Measurements from ENCODE around the gene MED15. TPM values are rescaled to one million over a fixed set of nuclear protein-coding genes. Genes with fewer than 3 reads are reported as not detected.
"Not testable (repeated sequence)": the region's sequence is repeated elsewhere in the genome, so short reads cannot be mapped to it uniquely, and the experiment has no call there.

The MED15 gene
- total RNA-seq, 4 donors from 2014 or later, result 36.5 to 90.5 (median 57.2) TPM

DNA sequence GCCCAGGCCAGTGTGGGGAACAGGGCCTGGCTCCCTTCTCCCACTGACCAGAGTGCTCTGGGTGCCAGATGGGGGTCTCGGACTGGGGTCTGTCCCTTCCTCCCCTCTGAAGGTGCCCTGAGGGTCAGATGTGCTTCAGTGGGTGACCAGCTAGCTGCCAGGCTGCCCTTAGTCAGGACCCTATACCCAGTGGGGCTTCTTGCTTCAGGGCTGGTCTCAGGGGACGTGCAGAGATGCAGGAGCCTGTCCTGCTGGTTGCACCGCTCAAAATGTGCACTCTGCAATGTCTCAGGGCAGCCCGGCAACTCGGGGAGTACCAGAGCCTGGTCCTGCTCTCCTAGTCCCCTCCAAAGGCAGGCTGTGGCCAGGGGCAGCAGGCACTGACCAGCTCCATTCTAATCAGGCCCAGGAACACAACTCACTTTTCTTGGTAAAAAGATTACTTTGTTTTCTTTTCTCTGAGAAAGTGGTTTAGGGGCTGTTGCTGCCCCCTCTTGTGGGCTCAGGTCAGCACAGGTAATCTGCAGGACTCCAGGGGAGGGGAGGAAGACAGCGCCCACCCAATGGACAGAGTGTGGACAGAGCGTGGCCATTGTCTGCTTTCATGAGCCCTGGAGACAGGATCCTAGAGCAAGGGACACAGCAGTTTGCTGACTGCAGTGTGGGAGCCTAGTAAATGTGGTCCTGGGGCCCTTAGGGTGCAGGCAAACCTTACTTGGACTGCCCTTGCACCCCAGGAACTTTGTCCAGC lies 80.9 kb downstream of the MED15 start:
- DNase-seq (ENCODE audit: low spot score) (no peak), ATAC-seq (ENCODE audit: low FRiP score) (no peak)
- TF ChIP-seq, protein P1, sequence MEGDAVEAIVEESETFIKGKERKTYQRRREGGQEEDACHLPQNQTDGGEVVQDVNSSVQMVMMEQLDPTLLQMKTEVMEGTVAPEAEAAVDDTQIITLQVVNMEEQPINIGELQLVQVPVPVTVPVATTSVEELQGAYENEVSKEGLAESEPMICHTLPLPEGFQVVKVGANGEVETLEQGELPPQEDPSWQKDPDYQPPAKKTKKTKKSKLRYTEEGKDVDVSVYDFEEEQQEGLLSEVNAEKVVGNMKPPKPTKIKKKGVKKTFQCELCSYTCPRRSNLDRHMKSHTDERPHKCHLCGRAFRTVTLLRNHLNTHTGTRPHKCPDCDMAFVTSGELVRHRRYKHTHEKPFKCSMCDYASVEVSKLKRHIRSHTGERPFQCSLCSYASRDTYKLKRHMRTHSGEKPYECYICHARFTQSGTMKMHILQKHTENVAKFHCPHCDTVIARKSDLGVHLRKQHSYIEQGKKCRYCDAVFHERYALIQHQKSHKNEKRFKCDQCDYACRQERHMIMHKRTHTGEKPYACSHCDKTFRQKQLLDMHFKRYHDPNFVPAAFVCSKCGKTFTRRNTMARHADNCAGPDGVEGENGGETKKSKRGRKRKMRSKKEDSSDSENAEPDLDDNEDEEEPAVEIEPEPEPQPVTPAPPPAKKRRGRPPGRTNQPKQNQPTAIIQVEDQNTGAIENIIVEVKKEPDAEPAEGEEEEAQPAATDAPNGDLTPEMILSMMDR (IDR thresholded peaks at IDR 0.05), result no peak

DNA sequence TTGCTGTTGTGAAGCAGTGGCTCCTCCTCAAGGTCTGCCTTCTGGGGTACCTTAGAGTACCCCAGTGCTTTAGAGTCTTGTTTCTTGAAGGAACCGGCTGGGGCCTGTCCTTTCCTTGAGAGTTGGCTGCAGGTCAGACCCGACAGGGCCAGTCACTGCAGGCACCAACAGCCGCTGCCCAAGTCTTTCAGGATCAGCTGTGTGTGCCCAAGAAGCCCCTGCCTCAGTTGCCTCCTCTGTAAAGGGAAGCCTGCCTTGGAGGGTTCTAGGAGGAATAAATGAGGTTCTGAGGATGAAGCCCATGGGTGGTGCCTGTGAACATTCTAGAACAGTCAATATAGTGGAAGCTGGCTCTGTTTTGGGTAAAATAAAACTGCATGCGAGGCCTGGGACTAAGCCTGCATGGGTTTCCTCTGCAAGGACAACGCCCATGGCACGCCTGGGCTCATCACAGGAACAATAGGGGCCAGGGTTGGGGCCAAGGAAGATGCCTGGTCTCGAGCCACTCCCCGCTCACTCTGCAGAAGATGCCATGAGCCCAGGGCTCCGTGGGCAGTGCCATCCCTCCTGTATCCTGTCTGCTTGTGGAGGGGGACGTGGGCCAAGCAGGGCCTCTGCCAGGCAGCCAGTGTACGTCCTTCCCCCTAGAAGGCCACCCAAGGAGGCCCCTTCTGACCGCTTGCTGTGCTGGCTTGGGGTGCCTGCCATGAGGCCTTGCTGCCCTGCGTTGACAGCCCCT lies 81.6 kb downstream of the MED15 start:
- DNase-seq (ENCODE audit: low spot score) (no peak), ATAC-seq (ENCODE audit: low FRiP score) (no peak)
- TF ChIP-seq, protein P1 (IDR thresholded peaks at IDR 0.05), result no peak

DNA sequence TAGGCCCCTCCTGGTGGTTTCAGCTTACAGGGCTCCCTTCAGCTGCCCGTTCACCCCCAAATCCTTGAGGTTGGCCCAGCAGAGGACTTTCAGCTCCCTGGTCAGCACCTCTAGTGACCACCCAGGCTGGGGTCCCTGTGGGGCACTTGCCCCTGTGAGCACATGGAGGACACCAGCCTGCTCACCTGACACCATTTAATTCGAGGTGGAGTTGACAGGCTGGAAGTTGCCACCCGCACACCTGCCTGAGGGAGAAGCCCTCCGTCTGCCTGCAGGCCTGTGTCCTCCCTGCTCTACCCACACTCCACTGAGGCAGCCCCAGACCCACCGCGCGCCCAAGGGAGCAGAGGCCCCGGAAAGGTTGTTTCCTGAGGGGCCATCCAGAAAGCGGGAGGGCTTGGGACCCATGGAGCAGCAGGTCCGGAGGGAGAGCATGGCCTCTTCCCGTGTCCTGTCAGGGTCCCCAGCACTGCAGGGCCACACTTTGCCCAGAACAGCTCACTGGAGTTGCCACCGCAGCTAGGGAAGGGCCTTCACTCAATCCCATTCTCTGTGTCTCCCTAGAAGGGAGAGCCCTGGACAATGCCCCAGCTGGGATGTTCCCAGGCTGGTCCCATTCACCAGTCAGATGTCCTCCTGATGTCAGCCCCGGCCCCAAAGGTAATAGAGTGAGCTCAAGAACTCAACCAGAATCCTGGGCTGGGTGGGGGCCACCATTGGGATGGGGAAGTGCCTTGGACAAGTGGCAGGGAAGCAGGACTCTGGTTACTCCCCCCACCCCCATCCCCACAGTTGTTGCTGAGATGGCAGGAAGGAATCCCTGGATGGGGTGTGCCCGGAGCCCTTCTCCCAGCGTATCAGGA lies 82.4 kb downstream of the MED15 start:
- DNase-seq (ENCODE audit: low spot score) (no peak), ATAC-seq (ENCODE audit: low FRiP score) (no peak)
- TF ChIP-seq, protein P1 (IDR thresholded peaks at IDR 0.05), result no peak

DNA sequence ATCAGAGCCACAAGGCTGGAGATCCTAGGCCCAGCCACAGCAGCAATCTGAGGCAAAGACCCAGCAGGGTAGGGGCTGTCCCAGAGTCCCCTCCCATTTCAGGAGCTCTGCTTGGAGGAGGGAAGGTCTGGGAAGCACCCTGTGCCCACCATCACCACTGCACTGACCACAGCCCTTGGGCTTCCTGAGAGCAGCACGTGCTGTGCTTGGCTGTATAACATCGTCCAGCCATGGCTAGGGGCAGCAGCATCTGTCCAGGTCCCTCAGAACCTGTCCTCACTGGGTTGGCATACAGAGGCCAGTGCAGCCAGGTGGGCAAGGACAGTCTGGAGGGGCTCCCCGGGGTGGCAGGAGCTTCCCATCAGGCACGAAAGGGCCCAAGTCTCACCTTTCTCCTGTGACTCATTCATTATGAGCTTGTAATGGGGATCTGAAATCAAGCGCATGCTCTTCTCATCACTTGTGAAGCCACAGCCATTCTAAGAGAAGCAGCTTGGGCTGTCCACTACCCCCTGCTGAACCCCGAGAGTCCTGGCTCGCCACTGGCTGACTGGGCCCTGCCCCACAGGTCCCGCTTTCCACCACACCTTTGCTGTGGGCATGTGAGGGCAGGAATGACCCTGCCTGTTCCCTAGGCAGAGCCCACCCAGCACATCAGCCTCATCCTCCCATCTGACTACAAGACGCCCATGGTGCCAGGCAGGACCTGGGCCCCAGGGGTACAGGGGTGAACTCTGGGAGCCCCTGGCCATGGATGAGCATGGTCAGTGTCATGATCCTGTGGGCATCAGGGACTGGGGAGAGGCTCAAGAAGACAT lies 83.3 kb downstream of the MED15 start:
- TF ChIP-seq, protein P1 (IDR thresholded peaks at IDR 0.05), result no peak
- ATAC-seq (ENCODE audit: low FRiP score), result no peak
- no peak for DNase-seq (ENCODE audit: low spot score)

DNA sequence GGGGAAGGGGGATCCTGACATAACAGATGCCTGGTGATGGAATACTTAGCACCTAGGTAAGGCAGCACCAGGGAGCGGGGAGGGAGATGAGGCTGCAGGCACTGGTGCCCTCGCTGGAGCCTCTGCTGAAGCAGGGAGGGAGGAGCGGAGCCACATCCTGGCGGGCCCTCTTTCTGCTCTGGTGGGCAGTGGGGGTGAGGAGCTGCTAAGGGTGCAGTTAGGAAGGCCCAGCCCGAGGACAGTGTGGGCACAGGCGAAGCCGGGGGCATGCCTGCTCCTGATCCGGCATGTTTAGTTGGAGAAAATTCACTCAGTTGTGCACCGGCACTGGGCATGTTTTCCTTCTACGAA lies 83.9 kb downstream of the MED15 start:
- TF ChIP-seq, protein P1 (IDR thresholded peaks at IDR 0.05), result no peak
- ATAC-seq (ENCODE audit: low FRiP score) (no peak), DNase-seq (ENCODE audit: low spot score) (no peak)

DNA sequence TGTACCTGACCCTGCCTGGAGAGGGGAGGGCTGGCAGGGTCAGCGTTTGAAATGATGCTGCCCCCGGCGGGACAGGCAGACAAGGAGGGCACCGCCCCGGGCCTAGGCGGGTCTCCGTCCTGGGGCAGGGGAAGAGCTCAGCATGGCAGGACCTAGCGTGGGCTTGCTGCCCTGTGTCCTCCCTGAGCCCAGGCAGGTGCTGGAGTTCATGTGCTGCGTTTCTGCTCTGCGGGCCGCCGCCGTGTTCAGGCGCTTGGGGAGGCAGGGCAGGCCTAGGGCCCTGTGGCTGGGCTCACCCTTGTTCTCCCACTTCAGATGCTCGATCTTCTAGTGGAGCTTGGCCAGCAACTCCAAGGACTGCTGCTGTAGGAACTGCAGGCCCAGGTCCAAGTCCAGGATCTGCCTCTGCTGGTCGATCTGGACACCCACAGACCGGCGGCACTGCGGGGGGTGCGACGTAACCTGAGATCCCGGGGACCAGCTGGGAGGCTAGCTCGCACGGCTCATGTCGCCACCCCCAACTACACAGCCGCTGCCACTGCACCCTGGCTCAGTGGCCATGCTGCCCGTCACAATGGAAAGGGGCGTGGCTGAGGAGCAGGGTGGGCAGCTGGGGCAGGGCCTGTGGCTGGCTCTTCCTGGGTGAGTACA lies 84.4 kb downstream of the MED15 start:
- no peak for ATAC-seq (ENCODE audit: low FRiP score)
- TF ChIP-seq, protein P1 (IDR thresholded peaks at IDR 0.05), result no peak
- no peak for DNase-seq (ENCODE audit: low spot score)

DNA sequence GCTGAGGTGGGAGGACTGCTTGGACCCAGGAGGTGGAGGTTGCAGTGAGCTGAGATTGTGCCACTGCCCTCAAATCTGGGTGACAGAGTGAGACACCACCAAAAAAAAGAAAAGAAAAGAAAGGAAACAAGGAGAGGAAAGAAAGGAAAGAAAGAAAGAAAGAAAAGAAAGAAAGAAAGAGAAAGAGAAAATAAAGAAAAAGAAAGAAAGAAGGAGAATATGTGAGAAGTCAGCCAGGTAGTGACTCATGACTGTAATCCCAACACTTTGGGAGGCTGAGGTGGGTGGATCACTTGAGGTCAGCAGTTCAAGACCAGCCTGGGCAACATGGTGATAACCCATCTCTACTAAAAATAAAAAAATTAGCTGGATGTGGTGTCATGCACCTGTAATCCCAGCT lies 86.6 kb downstream of the MED15 start:
- DNase-seq (ENCODE audit: low spot score), result not testable (repeated sequence)

DNA sequence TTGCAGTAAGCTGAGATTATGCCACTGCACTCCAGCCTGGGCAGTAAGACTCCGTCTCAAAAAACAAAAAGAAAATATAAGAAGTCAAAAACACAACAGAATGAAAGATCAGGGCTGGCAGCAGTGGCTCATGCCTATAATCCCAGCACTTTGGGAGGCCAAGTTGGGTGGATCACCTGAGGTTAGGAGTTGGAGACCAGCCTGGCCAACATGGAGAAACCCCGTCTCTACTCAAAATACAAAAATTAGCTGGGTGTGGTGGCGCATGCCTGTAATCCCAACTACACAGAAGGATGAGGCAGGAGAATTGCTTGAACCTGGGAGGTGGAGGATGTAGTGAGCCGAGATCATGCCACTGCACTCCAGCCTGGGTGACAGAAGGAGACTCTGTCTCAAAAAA lies 87.1 kb downstream of the MED15 start:
- not testable (repeated sequence) for DNase-seq (ENCODE audit: low spot score); ATAC-seq (ENCODE audit: low FRiP score)

More for the DNA sequence above, 86.6 kb downstream of the MED15 start:
- not testable (repeated sequence) for ATAC-seq (ENCODE audit: low FRiP score)

Measured in omental fat pad (tissue), 4 donors.